Esophagus mucosa (tissue), 1 donor: ENCODE results near the gene HMCES. TPM values are rescaled to one million over a fixed set of nuclear protein-coding genes. Genes with fewer than 3 reads are reported as not detected.

ENCODE experiments used
- ATAC-seq: fragments of 200-7000 bp; cut with Tn5 transposase; one replicate; pipeline ENCODE4 v1.9.1; 2020
- total RNA-seq: library from RNA; stranded (reverse); gene quantifications from one replicate; pipeline ENCODE4 v1.2.4, GENCODE V29; 2023
- donor health status: DM: yes; HTN: yes; CAD: no.

The HMCES gene
- total RNA-seq, 1 donor from 2014 or later = 37.2 TPM

GRCh38 chr3:129305592-129306091, 27.0 kb downstream of the HMCES start:
- ATAC-seq = peak; percentile 70

- ATAC-seq = no peak
Observed at GRCh38 chr3:129308636-129309035, 30.0 kb downstream of the HMCES start.

DNA sequence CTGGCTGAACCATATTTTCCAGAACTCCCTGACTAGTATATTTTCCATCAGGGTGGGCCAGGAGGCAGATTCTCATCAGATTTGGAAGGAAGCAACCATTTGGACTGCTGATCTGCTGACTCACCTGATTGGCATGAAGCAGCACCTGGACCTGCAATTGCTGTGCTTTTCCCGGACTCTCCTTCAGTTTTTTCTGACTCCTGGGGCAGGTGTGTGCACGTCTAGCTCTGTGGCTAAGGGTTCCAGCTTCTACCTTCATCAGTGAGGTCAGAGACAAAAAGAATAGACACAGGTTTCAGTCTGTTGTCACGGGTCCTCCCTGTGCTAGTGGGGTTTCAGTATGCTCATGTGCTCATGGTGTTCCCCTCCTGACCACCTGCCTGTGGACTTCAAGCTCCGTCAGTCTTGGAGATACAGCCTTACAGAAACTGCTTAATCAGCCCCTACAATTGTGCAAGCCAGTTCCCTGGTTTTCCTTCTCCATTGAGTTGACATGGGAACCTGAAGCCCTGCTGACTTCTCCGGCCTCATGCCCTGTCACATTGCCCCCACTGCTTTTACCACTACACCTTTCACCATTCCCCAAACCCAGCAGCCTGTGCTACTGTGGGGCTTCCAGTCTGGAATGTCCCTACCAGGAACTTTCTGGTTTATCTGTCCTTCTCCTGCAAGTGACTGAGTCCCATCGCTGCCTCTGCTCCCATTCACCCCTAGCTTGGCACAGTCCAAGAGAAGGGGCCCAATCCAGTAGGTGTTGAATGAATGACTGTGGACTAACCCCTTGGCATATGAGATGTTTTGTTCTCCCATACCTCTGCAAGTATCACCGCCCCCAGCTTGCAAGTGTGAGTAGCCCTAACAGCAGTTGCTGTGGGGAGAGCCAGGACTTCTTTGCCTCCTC, 31.7 kb downstream of the HMCES start:
- ATAC-seq = peak; percentile 72

DNA sequence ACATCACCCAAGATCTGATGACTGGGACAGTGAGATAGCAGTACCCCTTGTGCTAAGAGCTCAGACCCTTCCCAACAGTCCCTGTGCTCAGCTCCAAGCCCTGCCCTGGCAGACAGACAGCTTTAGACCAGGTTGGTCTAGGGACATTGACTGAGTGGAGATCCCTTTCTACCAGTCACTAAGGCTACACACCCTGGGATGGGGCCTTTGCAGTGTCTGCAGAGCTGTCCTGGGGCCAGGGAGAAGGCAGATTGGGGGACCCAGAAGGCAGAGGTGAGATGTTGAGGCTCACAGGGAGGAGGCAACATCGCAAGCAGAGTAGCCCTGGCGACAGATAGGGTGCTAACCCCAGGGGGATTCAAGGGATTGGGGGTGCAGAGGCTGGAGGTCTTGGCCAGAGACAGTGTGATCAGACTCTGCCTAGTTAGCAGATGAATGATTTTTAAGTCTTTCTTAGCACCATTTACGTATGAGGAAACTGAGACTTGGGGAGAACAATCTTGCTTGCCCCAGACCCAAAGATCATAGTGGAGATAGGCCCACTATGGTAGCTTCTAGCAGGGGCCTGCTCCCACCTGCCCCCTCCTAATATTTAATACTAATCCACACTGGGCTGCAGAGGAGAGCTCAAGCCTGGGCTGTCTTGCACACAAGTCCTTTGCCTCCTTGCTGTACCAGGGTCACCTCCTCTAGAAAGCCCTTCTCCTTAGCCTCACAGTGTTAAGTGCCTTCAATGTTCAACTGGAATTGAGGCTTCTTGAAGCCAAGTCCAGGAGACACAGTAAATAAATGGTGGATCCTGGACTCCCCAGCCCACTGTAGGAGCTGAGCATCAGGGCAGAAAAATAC, 32.6 kb downstream of the HMCES start:
- ATAC-seq = no peak

- ATAC-seq = no peak
Observed at GRCh38 chr3:129312021-129312639, 33.5 kb downstream of the HMCES start.

DNA sequence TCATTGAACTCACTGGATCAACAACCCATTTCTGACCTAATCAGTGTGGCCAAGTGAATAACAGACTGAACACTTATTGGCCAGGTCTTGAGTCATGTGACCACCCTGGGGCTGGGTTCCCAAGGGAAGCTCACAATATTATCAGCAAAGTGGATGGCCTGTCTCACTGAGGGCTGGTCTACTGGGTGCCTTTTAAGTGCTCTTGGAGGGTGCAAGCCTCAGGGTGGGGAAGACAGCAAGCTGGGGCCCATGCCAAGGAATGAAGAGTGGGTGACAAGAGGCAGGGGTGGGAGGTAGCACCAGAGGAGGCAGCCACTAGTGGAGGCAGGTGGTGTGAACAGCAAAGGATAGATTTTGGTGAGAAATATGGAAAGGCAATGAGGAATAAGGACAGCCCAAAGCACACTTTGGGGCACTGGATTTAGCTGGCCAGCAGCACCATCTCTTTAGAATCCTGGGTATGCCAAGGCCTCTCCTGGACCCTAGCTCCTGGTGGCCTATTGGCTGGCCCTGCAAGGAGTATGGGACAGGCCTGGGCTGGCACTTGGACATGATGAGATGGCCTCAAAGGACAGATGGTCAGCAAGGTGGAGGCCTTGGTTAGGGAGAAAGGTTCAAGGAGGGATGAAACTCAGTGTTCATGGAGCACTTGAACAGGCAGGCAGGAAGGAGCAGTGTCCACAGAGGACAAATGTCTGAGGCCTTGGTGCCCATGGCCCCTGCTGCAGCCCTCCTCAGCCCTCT, 34.2 kb downstream of the HMCES start:
- ATAC-seq = no peak

- ATAC-seq = no peak
Observed at GRCh38 chr3:129313415-129313664, 34.7 kb downstream of the HMCES start.

GRCh38 chr3:129313665-129314385, 35.2 kb downstream of the HMCES start:
- ATAC-seq = no peak

GRCh38 chr3:129314386-129315222, 35.9 kb downstream of the HMCES start:
- ATAC-seq = peak; percentile 23

DNA sequence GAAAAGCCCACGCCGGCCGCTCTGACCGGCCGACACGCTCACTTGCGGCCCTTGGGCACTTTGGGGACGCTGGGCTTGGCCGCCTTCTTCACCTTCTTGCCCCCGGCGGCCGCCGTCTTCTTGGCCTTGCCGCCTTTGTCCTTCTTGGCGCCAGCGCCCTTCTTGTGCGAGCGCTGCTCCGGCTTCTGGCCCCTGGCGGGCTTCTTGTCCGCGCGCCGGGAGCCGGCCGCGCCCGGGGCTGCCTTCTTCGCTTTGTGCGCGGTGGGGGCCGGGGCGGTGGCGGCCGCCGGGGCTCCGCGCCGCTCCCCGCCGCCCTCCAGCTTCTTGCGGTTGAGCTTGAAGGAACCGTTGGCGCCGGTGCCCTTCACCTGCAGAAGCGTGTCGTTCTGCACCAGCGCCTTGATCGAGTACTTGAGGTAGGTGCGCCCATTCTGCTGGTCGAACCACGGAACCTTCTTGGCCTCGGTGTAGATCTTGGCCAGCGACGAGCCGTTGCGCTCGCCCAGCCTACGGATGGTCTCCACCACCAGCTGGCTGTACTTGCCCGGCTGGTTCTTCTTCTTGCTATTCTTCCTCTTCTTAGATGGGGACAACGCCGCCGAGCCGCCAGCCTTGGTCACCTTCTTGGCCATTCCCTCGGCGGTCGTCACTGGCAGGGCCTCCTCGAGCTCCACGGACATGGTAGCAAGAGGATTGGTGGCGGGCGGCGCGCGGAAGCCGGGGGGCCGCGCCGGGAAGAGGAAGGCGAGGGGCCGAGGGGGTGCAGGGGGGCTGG, 36.7 kb downstream of the HMCES start:
- ATAC-seq = peak; percentile 2

DNA sequence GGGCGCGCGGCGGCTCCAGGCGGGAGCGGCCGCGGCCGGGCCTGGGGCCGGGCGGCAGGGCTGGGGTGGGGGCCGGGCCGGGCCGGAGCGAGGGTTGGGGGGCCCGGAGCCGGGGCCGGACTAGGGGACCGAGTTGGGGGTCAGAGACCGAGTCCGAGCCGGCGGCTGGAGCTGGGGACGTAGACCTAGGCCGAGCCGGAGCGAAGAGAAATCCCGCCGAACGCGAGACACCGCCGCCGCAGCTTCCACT, 37.3 kb downstream of the HMCES start:
- ATAC-seq = no peak

GRCh38 chr3:129316248-129317013, 37.8 kb downstream of the HMCES start:
- peak; percentile 48 for ATAC-seq

GRCh38 chr3:129317014-129317771, 38.5 kb downstream of the HMCES start:
- ATAC-seq = no peak

GRCh38 chr3:129317848-129318247, 39.2 kb downstream of the HMCES start:
- ATAC-seq = no peak

- no peak for ATAC-seq
Observed at GRCh38 chr3:129318921-129319320, 40.3 kb downstream of the HMCES start.

- ATAC-seq = no peak
Observed at GRCh38 chr3:129320261-129320660, 41.6 kb downstream of the HMCES start.

DNA sequence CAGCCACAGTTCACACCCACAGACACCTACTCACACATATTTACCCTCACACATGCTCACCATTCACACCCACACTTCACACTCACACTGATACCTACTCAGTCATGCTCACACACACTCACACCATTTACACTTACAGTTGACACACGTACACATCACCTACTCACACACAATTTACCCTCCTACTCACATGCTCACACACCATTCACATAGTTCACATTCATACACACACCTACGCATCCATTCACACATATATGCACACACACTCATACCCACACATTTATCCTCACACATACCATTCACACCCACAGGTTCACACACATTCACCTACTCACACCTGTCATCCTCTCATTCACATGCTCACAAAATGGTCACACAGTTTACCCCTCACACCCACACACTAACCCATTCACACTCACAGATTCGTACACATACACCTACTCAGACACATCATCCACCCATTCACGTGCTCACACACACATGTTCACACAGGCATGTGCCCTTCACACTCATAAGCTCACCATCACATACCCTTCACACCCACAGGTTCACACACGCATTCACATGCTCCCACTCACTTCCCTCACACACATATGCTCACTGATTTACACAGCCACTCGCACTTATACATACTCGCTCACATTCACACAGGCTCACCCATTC, 42.3 kb downstream of the HMCES start:
- ATAC-seq = no peak

GRCh38 chr3:129321887-129322286, 43.2 kb downstream of the HMCES start:
- no peak for ATAC-seq
